GM18508 (cell line): ENCODE data around the gene MAGI2.

ENCODE experiments used
- ATAC-seq: cut with Tn5 transposase; IDR thresholded peaks from one replicate; pipeline ENCODE4 v1.9.1; 2021; ENCODE audit warnings: moderate number of reproducible peaks; ENCODE audit not compliant: insufficient read depth, unreplicated experiment

MAGI2 gene

GRCh38 chr7:77975672-77976480 is 1477.6 kb downstream of the MAGI2 start:
- no peak for ATAC-seq

GRCh38 chr7:77971726-77972125 is 1481.7 kb downstream of the MAGI2 start:
- ATAC-seq = no peak

DNA sequence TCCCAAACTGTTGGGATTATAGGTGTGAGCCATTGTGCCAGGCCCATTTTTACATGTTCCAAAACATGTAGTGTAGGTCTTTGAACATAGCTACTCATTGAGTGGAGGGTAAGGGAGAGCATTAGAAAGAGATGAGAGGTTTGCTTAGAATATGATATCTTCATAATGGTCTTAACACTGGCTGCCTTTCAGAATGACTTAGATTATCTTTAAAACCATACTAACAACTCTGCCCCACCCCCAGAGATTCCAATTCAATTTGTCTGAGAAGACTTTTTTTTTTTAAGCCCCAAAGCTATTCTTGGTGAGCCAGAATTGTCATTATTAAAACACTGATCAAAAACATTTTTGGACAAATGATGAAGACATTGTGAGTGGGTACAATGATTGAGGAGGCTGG is 1486.0 kb downstream of the MAGI2 start:
- no peak for ATAC-seq
